22Rv1 (cell line): ENCODE measurements around the gene WDR62.

ENCODE experiments used
- CTCF ChIP-seq: fragments of 450-650 bp; IDR thresholded peaks from 2 replicates; pipeline ENCODE4 v1.5.1; 2017; ENCODE audit warnings: mild to moderate bottlenecking
- ZFX ChIP-seq: fragments of 450-650 bp; IDR thresholded peaks from 2 replicates; pipeline ENCODE4 v1.6.1; 2017; ENCODE audit warnings: antibody characterized with exemption, borderline replicate concordance

GRCh38 chr19:36090910-36091695 is 36.4 kb downstream of the WDR62 start:
- no peak for TF ChIP-seq CTCF
- no peak for TF ChIP-seq ZFX
